Smooth muscle cell (in vitro differentiated cells): ENCODE data around the gene GP1BA. TPM values are rescaled to one million over a fixed set of nuclear protein-coding genes. Genes with fewer than 3 reads are reported as not detected.

Source experiments
- DNase-seq: peaks from one replicate; lab custom pipeline; 2025; ENCODE audit not compliant: unreplicated experiment; lab: John Stamatoyannopoulos, UW
- H2AFZ ChIP-seq: fragments of 200-600 bp; sonication (generic); 2 replicates; pipeline ENCODE4 v1.6.0; 2016; ENCODE audit warnings: antibody characterized with exemption, low read depth, mild to moderate bottlenecking
- H3F3A ChIP-seq: fragments of 200-600 bp; sonication (generic); 2 replicates; pipeline ENCODE4 v1.6.0; 2017; ENCODE audit warnings: antibody characterized with exemption, low read depth
- H3K27ac ChIP-seq: fragments of 200-600 bp; sonication (generic); 2 replicates; pipeline ENCODE4 v1.5.1; 2016; ENCODE audit warnings: low read depth, mild to moderate bottlenecking
- H3K27me3 ChIP-seq: fragments of 200-600 bp; sonication (generic); 2 replicates; pipeline ENCODE4 v1.6.1; 2016; ENCODE audit warnings: low read depth, mild to moderate bottlenecking
- H3K36me3 ChIP-seq: fragments of 200-600 bp; sonication (generic); 2 replicates; pipeline ENCODE4 v1.5.1; 2016; ENCODE audit warnings: low read depth
- H3K4me1 ChIP-seq: fragments of 200-600 bp; sonication (generic); 2 replicates; pipeline ENCODE4 v1.5.1; 2016; ENCODE audit warnings: low read depth
- H3K4me2 ChIP-seq: fragments of 200-600 bp; sonication (generic); 2 replicates; pipeline ENCODE4 v1.6.0; 2016; ENCODE audit warnings: mild to moderate bottlenecking
- H3K4me3 ChIP-seq: fragments of 200-600 bp; sonication (generic); 2 replicates; pipeline ENCODE4 v1.5.1; 2016; ENCODE audit warnings: mild to moderate bottlenecking
- H3K79me2 ChIP-seq: fragments of 200-600 bp; sonication (generic); 2 replicates; pipeline ENCODE4 v1.6.0; 2016; ENCODE audit warnings: low read depth, mild to moderate bottlenecking
- H3K9ac ChIP-seq: fragments of 200-600 bp; sonication (generic); 2 replicates; pipeline ENCODE4 v1.6.0; 2016; ENCODE audit warnings: low read depth
- H3K9me3 ChIP-seq: fragments of 200-600 bp; sonication (generic); replicated peaks from 2 replicates; pipeline ENCODE4 v1.5.1; 2016; ENCODE audit warnings: low read depth
- H4K20me1 ChIP-seq: fragments of 200-600 bp; sonication (generic); 2 replicates; pipeline ENCODE4 v1.6.0; 2016; ENCODE audit warnings: low read depth
- CTCF ChIP-seq: fragments of 200-600 bp; sonication (generic); IDR thresholded peaks from 2 replicates; pipeline ENCODE4 v1.5.1; 2017; ENCODE audit warnings: borderline replicate concordance, mild to moderate bottlenecking, antibody characterized with exemption; ENCODE audit not compliant: insufficient read depth, poor library complexity, severe bottlenecking
- WGBS: methylation state at CpG from one replicate; pipeline ENCODE4 v1.1.7; 2016; ENCODE audit warnings: low lambda C conversion rate; 5-methylcytosine and 5-hydroxymethylcytosine counted together
- polyA plus RNA-seq: library from polyadenylated mRNA; unstranded; fragments of >200 nt; fragmentation: Nextera tagmentation; extraction: Ambion mirVana; gene quantifications from 2 replicates; pipeline ENCODE4 v1.2.1, GENCODE V29; 2016
- total RNA-seq: library from RNA; depleted of rRNA; stranded (reverse); fragments of >200 nt; gene quantifications from 2 replicates; pipeline ENCODE4 v1.2.3, GENCODE V29; 2014

GP1BA gene
- total and polyA plus RNA-seq, 2 experiments from 2014 or later: 0.07 TPM; not detected in 1

- Histone ChIP-seq H3K27me3 (no peaks in the 10 kb centered on the region), H2AFZ (no peak overlapping the region), H3K9me3 (no peaks in the 10 kb centered on the region), H3K4me3 (peak overlapping the region; percentile 77), H3K27ac (peak overlapping the region; percentile 92), H3K9ac (peak overlapping the region; percentile 59), H3K79me2 (peaks cover 38% of the 10 kb centered on the region), H3K36me3 (no peaks in the 10 kb centered on the region), H3K4me1 (peaks cover 12% of the 10 kb centered on the region), H3K4me2 (peak overlapping the region; percentile 95), H3F3A (peaks cover 17% of the 10 kb centered on the region), H4K20me1 (peaks cover 4% of the 10 kb centered on the region)
- no peak for DNase-seq
- TF ChIP-seq CTCF: no peak
- 75% methylated on average over 19 of the region's 19 CpGs for WGBS
These were observed 6.8 kb downstream of the GP1BA start for GRCh38 chr17:4938688-4939545.

DNA sequence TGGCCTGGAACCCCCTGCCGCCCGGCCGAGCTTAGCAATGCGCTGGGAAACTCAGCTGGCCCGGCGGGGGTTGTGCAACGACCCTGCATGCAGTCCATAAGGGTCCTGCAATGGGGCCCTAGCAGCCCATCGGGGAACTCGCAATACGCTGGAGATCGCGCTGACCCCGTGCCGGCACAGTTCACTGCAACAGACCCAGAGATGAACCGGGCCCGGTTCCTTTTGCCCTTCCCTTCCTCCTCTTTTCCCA is 7.4 kb downstream of the GP1BA start:
- H3K79me2 ChIP-seq: peaks cover 43% of the 10 kb centered on the region
- TF ChIP-seq CTCF: no peak
- DNase-seq: no peak

GRCh38 chr17:4939796-4940554 is 7.9 kb downstream of the GP1BA start, which contains the start of the genes RNF167 and SLC25A11:
Gene RNF167 (plus strand): TSS chr17:4940268. CDS start chr17:4940910, 642 bp downstream.
Gene SLC25A11 (minus strand): TSS chr17:4940046. CDS start chr17:4939910, 136 bp downstream.
- Histone ChIP-seq H3K9ac (peak within 1 kb of the TSS; percentile 95), H3K79me2 (peaks cover 48% of the 10 kb centered on the region), H4K20me1 (peaks cover 13% of the 10 kb centered on the region), H3K4me3 (peak within 1 kb of the TSS; percentile 77), H3K4me1 (peaks cover 12% of the 10 kb centered on the region), H3K36me3 (no peaks in the 10 kb centered on the region), H3K27ac (peak within 1 kb of the TSS; percentile 92), H3K4me2 (peak within 1 kb of the TSS; percentile 95), H2AFZ (peak within 1 kb of the TSS; percentile 71), H3K27me3 (no peaks in the 10 kb centered on the region), H3K9me3 (no peaks in the 10 kb centered on the region), H3F3A (peaks cover 25% of the 10 kb centered on the region)
- peak; percentile 77 for DNase-seq
- under 1% methylated on average over 72 of the region's 72 CpGs for WGBS
- TF ChIP-seq CTCF: no peak

More for the DNA sequence above, 7.4 kb downstream of the GP1BA start:
- peak overlapping the region; percentile 95 for H3K4me2 ChIP-seq
- peak overlapping the region; percentile 92 for H3K27ac ChIP-seq
- peak overlapping the region; percentile 59 for H3K9ac ChIP-seq
- no peaks in the 10 kb centered on the region for H3K36me3 ChIP-seq
- WGBS: 2% methylated on average over 16 of the region's 16 CpGs
- no peaks in the 10 kb centered on the region for H3K9me3 ChIP-seq
- H3F3A ChIP-seq: peaks cover 21% of the 10 kb centered on the region
- no peaks in the 10 kb centered on the region for H3K27me3 ChIP-seq
- H4K20me1 ChIP-seq: peaks cover 8% of the 10 kb centered on the region
- H3K4me3 ChIP-seq: peak overlapping the region; percentile 77
- peaks cover 12% of the 10 kb centered on the region for H3K4me1 ChIP-seq
- peak overlapping the region; percentile 6 for H2AFZ ChIP-seq
